ENCODE data around the gene SPATA13. TPM values are rescaled to one million over a fixed set of nuclear protein-coding genes. Genes with fewer than 3 reads are reported as not detected.

Gene SPATA13
- total and polyA plus RNA-seq, 10 of the 15 experiments (the other 5 are each of a cell fraction or from before 2014, with no cell fraction given), result 2.4 to 11.1 (median 10.2) TPM

GRCh38 chr13:24339937-24340607 lies 179.6 kb downstream of the SPATA13 start:
- Histone ChIP-seq H3K27ac (ENCODE audit: control insufficient read depth, insufficient read depth) (no peak overlapping the region), H2AFZ (ENCODE audit: control insufficient read depth, low read depth, low read length) (no peak overlapping the region), H3K4me1 (ENCODE audit: control insufficient read depth, insufficient read depth, low read length) (no peaks in the 10 kb centered on the region), H3K9me3 (replicated peaks; ENCODE audit: control insufficient read depth, insufficient read depth, low read length) (no peaks in the 10 kb centered on the region), H3K36me3 (ENCODE audit: control insufficient read depth in 2 of 2, insufficient read depth in 2 of 2, low read length in 1 of 2) (no peaks in the 10 kb centered on the region), H3K79me2 (ENCODE audit: control insufficient read depth, insufficient read depth, low read length) (no peaks in the 10 kb centered on the region), H3K4me3 (no peak overlapping the region), H4K20me1 (ENCODE audit: control insufficient read depth, insufficient read depth) (no peaks in the 10 kb centered on the region), H3K4me2 (ENCODE audit: control insufficient read depth, insufficient read depth) (no peak overlapping the region), H3K9ac (ENCODE audit: control insufficient read depth, insufficient read depth, low read length) (no peak overlapping the region), H3K27me3 (replicated peaks in 1 of 2; ENCODE audit: control insufficient read depth in 2 of 2, insufficient read depth in 2 of 2, low read length in 1 of 2) (no peaks in the 10 kb centered on the region)
- CTCF ChIA-PET, result no interaction called here
- SMC1A ChIA-PET (ENCODE audit: uncharacterized antibody, unreplicated experiment), result no interaction called here
- BruUV-seq (replicated peaks), result no TSS peak
- WGBS (ENCODE audit: insufficient coverage, insufficient replicate concordance, low lambda C conversion rate, missing lambda C conversion rate), result 80% methylated on average over 22 of the region's 35 CpGs
- FAIRE-seq (no peak), ATAC-seq (no peak), DNase-seq (ENCODE audit: low read depth, low spot score) (no peak)
- TF ChIP-seq TBL1XR1 (IDR thresholded peaks at IDR 0.05; ENCODE audit: low read depth, low read length), result no peak
- no peak for TF ChIP-seq NFXL1 (IDR thresholded peaks at IDR 0.05; ENCODE audit: borderline replicate concordance)
- no peak for TF ChIP-seq SIN3A (IDR thresholded peaks at IDR 0.05; ENCODE audit: low read depth, low read length)
- TF ChIP-seq MEF2B (IDR thresholded peaks at IDR 0.05; ENCODE audit: partially characterized antibody, poor library complexity, severe bottlenecking), result no peak
- TF ChIP-seq, protein P1, sequence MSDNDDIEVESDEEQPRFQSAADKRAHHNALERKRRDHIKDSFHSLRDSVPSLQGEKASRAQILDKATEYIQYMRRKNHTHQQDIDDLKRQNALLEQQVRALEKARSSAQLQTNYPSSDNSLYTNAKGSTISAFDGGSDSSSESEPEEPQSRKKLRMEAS (IDR thresholded peaks at IDR 0.05; ENCODE audit: low read depth, low read length), result no peak
- TF ChIP-seq NFYA (IDR thresholded peaks at IDR 0.05; ENCODE audit: borderline replicate concordance, low read depth, low read length), result no peak
- in situ Hi-C loops (cut with MboI), result no loop called here
- intact Hi-C loops (cut with micrococcal nuclease; ENCODE audit: unreplicated experiment), result no loop called here
- RAD21 ChIA-PET (ENCODE audit: unreplicated experiment), result no interaction called here
- POLR2A ChIA-PET, result no interaction called here

GRCh38 chr13:24340608-24340955 lies 180.1 kb downstream of the SPATA13 start:
- no TSS peak for BruUV-seq (replicated peaks)
- DNase-seq (ENCODE audit: low read depth, low spot score) (no peak), ATAC-seq (no peak), FAIRE-seq (no peak)
- TF ChIP-seq SMARCA5 (IDR thresholded peaks at IDR 0.05), result no peak
- TF ChIP-seq, protein P2, sequence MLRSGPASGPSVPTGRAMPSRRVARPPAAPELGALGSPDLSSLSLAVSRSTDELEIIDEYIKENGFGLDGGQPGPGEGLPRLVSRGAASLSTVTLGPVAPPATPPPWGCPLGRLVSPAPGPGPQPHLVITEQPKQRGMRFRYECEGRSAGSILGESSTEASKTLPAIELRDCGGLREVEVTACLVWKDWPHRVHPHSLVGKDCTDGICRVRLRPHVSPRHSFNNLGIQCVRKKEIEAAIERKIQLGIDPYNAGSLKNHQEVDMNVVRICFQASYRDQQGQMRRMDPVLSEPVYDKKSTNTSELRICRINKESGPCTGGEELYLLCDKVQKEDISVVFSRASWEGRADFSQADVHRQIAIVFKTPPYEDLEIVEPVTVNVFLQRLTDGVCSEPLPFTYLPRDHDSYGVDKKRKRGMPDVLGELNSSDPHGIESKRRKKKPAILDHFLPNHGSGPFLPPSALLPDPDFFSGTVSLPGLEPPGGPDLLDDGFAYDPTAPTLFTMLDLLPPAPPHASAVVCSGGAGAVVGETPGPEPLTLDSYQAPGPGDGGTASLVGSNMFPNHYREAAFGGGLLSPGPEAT (IDR thresholded peaks at IDR 0.05; ENCODE audit: low read depth), result no peak
- H3K9me3 ChIP-seq (replicated peaks; ENCODE audit: control insufficient read depth, insufficient read depth, low read length), result no peaks in the 10 kb centered on the region
- H3K27me3 ChIP-seq (replicated peaks in 1 of 2; ENCODE audit: control insufficient read depth in 2 of 2, insufficient read depth in 2 of 2, low read length in 1 of 2), result no peaks in the 10 kb centered on the region
- H3K4me2 ChIP-seq (ENCODE audit: control insufficient read depth, insufficient read depth), result no peak overlapping the region
- WGBS (ENCODE audit: insufficient coverage, insufficient replicate concordance, low lambda C conversion rate, missing lambda C conversion rate), result 87% methylated on average over 19 of the region's 26 CpGs
- in situ Hi-C loops (cut with MboI), result no loop called here
- no peak overlapping the region for H2AFZ ChIP-seq (ENCODE audit: control insufficient read depth, low read depth, low read length)
- no peaks in the 10 kb centered on the region for H3K79me2 ChIP-seq (ENCODE audit: control insufficient read depth, insufficient read depth, low read length)
- ChIA-PET SMC1A (ENCODE audit: uncharacterized antibody, unreplicated experiment) (no interaction called here), CTCF (no interaction called here), RAD21 (ENCODE audit: unreplicated experiment) (no interaction called here), POLR2A (no interaction called here)
- H3K9ac ChIP-seq (ENCODE audit: control insufficient read depth, insufficient read depth, low read length), result no peak overlapping the region
- intact Hi-C loops (cut with micrococcal nuclease; ENCODE audit: unreplicated experiment), result no loop called here
- no peaks in the 10 kb centered on the region for H3K36me3 ChIP-seq (ENCODE audit: control insufficient read depth in 2 of 2, insufficient read depth in 2 of 2, low read length in 1 of 2)
- H3K4me3 ChIP-seq, result no peak overlapping the region
- no peaks in the 10 kb centered on the region for H4K20me1 ChIP-seq (ENCODE audit: control insufficient read depth, insufficient read depth)
- H3K27ac ChIP-seq (ENCODE audit: control insufficient read depth, insufficient read depth), result no peak overlapping the region
- H3K4me1 ChIP-seq (ENCODE audit: control insufficient read depth, insufficient read depth, low read length), result no peaks in the 10 kb centered on the region

All from GM12878 (cell line).